Dedifferentiated amniotic fluid mesenchymal stem cell (primary cell): ENCODE measurements around the gene AWAT1.
"Not testable (repeated sequence)": the region's sequence is repeated elsewhere in the genome, so short reads cannot be mapped to it uniquely, and the experiment has no call there.

Source experiments
- DNase-seq: peaks from one replicate; pipeline ENCODE4 v3.0.0-alpha.2; 2016; ENCODE audit errors: extremely low spot score

Gene AWAT1

GRCh38 chrX:70234355-70234754 is at the start of gene AWAT1:
TSS of gene AWAT1 (plus strand) at chrX:70234655. CDS start at chrX:70234696, 41 bp downstream.
- DNase-seq, result no peak

- DNase-seq, result no peak
Measured at GRCh38 chrX:70190225-70190624, 44.2 kb upstream of the AWAT1 start.

- DNase-seq, result no peak
Measured at GRCh38 chrX:70196961-70197720, 37.3 kb upstream of the AWAT1 start.

- no peak for DNase-seq
Measured at GRCh38 chrX:70201732-70202131, 32.7 kb upstream of the AWAT1 start.

GRCh38 chrX:70208479-70208878 is 26.0 kb upstream of the AWAT1 start:
- no peak for DNase-seq

GRCh38 chrX:70209570-70209969 is 24.9 kb upstream of the AWAT1 start:
- not testable (repeated sequence) for DNase-seq

- no peak for DNase-seq
Measured at GRCh38 chrX:70219938-70220764, 14.3 kb upstream of the AWAT1 start.

GRCh38 chrX:70226048-70226447 is 8.4 kb upstream of the AWAT1 start:
- no peak for DNase-seq

GRCh38 chrX:70226687-70227086 is 7.8 kb upstream of the AWAT1 start:
- DNase-seq, result no peak

- no peak for DNase-seq
Measured at GRCh38 chrX:70231666-70232065, 2.8 kb upstream of the AWAT1 start.

GRCh38 chrX:70240751-70241150 is 6.3 kb downstream of the AWAT1 start:
- no peak for DNase-seq

GRCh38 chrX:70241501-70241900 is 7.0 kb downstream of the AWAT1 start:
- no peak for DNase-seq

GRCh38 chrX:70243601-70244000 is 9.1 kb downstream of the AWAT1 start:
- DNase-seq, result not testable (repeated sequence)

GRCh38 chrX:70244881-70245280 is 10.4 kb downstream of the AWAT1 start:
- DNase-seq, result no peak

- no peak for DNase-seq
Measured at GRCh38 chrX:70247252-70247651, 12.8 kb downstream of the AWAT1 start.

- DNase-seq, result no peak
Measured at GRCh38 chrX:70252491-70252890, 18.0 kb downstream of the AWAT1 start.

GRCh38 chrX:70253377-70254062 is 19.1 kb downstream of the AWAT1 start:
- DNase-seq, result no peak

- DNase-seq, result no peak
Measured at GRCh38 chrX:70254063-70254400, 19.6 kb downstream of the AWAT1 start.

- no peak for DNase-seq
Measured at GRCh38 chrX:70254909-70255308, 20.5 kb downstream of the AWAT1 start.

GRCh38 chrX:70255452-70255851 is 21.0 kb downstream of the AWAT1 start:
- DNase-seq, result no peak

- no peak for DNase-seq
Measured at GRCh38 chrX:70257423-70258288, 23.2 kb downstream of the AWAT1 start.

- DNase-seq, result no peak
Measured at GRCh38 chrX:70260104-70260503, 25.6 kb downstream of the AWAT1 start, which contains the start of gene P2RY4. TSS of gene P2RY4 (minus strand) at chrX:70260204. CDS start at chrX:70259624, 580 bp downstream.
